ENCODE measurements around the gene THRAP3. TPM values are rescaled to one million over a fixed set of nuclear protein-coding genes. Genes with fewer than 3 reads are reported as not detected.
"Not testable (repeated sequence)": the region's sequence is repeated elsewhere in the genome, so short reads cannot be mapped to it uniquely, and the experiment has no call there.

The THRAP3 gene
- total RNA-seq, 1 donor from 2014 or later = 147 TPM

DNA sequence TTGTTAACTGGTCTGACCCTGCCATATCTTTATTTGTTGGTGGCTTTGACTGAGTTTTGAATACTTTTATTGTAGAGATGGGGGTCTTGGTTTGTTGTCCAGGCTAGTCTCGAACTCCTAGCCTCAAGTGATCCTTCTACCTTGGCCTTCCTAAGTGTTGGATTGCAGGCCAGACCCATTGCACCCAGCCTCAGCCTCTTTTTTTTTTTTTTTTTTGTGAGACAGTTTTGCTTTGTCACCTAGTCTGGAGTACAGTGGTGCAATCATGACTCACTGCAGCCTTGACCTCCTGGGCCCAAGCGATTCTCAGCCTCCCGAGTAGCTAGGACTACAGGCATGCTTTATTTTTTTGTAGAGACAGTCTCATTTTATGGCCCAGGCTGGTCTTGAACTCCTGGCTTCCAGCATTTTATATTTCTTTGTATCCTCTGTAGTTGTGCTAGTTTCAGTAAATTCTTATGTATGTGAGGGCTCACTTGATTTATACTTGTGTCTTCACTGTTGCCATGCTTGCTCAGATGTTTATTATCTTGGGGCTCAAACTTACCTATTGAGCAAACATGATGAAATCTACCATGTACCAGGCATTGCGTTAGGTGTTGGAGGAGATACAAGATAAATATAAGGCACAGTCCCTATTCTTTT is 24.1 kb downstream of the THRAP3 start:
- intact Hi-C loops (cut with micrococcal nuclease) = no loop called here

DNA sequence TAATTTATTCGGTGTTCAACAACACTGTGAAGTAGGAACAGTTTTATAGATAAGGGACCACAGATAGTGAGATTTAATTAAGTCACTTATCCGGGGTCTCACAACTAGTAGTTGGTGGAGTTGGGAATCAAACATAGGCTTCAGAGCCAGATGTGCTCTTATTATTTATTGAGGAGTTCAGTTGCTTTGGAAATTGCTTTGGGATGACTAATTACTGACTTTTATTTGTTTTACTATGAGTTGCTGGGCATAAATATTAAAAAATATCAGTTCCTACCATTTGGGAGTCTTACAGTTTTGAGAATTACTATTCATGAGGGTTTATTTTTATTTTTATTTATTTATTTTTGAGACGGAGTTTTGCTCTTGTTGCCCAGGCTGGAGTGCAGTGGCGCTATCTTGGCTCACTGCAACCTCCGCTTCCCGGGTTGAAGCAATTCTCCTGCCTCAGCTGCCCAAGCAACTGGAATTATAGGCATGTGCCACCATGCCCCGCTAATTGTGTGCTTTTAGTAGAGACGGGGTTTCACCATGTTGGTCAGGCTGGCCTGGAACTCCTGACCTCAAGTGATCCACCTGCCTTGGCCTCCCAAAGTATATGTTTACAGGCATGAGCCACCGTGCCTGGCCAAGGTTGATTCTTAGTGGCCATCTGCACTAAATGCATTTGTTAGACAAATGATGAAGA is 27.7 kb downstream of the THRAP3 start:
- intact Hi-C loops (cut with micrococcal nuclease) = no loop called here

DNA sequence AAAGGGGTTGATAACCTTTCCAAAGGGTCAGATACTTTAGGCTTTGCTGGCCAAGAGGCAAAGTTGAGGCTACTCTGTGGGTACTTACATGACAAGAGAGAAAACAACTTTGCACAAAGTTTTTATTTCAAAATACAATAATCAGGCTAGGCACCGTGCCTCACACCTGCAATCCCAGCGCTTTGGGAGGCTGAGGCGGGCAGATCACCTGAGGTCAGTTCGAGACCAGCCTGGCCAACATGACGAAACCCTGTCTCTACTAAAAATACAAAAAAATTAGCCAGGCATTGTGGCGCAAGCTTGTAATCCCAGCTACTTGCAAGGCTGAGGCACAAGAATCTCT is 28.2 kb downstream of the THRAP3 start:
- intact Hi-C loops (cut with micrococcal nuclease) = not testable (repeated sequence)

DNA sequence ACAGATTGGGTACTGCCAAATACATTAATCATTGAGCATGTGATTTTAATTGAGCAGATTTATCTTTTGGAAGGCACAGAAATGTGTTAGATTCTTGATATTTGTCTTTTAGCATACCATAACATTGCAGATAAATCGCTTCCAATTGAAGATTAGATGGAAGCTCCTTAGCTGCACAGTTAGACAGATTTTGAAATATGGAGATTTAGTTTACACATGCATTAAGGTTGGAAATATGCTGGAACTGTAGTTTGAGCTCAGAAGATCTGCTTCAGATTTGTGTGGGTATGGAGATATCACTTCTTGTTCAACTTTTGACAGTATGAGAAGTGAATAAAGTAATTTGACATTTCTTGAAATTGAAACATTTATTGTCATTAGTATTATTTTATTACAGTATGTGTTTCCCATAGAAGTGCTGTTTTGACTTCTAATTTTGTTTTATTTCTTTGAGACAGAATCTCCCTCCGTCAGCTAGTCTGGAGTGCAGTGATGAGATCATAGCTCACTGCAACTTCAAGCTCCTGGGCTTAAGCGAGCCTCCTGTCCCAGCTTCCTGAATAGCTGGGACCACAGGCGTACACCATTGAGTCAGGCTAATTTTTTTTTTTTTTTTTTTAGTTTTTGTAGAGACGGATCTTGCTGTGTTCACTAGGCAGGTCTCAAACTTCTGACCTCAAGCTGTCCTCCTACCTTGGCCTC is 29.1 kb downstream of the THRAP3 start:
- intact Hi-C loops (cut with micrococcal nuclease) = no loop called here

DNA sequence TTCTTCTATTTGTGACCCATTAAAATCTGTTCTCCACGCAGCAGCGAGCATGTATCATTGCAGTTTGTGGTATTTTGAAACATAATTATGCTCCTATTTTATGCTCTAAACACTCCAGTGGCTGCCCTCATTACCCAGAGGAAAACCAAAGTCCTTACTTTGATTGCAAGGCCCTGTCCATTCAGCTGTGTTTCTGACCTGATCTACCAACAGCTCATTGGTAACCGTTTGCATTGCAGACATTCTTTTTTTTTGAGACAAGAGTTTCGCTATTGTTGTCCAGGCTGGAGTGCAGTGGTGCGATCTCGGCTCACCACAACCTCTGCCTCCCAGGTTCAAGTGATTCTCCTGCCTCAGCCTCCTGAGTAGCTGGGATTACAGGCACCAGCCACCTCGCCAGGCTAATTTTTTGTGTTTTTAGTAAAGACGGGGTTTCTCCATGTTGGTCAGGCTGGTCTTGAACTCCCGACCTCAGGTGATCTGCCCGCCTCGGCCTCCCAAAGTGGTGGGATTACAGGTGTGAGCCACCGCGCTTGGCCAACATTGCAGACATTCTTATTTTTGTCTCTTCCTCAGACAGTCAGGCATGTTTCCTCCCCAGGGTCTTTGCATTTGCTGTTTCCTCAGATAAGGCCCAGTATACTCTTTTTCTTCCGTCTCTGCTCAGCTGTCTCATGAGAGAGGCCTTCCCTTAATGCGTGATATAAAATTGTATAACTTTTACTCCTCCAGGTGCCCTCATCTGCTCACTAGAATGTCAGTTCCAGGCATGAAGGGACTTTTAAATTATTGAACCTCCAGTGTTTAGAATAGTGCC is 32.5 kb downstream of the THRAP3 start:
- intact Hi-C loops (cut with micrococcal nuclease) = no loop called here

DNA sequence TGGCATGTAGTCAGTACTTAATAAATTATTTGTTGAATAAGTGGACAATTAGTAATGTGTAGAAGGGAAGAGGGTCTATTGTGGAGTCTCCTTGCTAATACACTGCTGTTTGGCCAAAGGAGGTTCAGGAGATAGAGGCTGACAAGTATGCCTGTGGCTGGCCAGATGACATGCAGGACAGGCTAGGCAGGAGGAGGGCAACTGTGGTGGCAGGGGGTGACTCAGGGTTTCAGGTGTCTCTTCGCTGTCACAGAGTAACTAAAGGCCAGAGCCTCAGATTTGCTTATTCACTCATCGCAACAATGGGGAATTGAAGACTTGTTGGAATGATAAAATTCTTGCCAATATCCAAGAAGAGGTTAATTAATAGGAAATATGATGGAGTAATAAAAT is 33.1 kb downstream of the THRAP3 start:
- intact Hi-C loops (cut with micrococcal nuclease) = no loop called here

DNA sequence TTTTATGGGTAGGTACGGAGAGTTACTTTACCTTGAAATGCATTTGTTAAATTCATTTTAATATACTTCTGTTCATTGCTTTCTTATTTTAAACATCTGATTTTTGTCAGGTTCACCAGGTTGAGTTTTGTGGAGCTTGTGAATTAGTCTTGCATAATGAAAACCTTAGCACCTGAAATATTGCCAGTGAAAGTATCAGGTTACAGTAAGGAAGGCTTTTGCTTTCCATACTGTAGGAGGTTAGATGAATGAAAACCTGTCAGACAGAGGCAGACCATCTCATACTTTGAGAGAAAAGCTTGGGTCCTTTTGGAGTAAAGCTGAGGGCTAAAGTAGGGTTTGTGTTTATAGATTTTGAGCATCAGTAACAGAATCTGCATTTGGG is 34.7 kb downstream of the THRAP3 start:
- intact Hi-C loops (cut with micrococcal nuclease) = no loop called here

DNA sequence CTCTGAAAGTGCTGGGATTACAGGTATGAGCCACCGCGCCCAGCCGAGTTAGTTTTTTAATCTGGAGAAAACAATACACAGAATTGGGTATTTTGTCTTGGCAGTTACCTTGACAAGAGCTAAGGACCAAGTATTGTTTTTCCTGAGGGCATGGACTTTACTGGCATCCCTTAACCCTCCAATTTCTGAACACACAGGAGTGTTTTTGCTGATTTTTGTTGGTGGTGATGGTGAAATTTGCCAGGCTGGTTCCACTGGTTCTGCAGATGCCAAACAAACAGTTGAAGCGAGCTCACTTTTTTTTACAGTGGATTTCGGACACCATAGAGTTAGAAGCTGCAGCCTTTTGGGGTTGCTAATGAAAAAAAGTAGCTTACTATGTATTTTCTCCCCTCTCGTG is 44.7 kb downstream of the THRAP3 start:
- intact Hi-C loops (cut with micrococcal nuclease) = no loop called here

DNA sequence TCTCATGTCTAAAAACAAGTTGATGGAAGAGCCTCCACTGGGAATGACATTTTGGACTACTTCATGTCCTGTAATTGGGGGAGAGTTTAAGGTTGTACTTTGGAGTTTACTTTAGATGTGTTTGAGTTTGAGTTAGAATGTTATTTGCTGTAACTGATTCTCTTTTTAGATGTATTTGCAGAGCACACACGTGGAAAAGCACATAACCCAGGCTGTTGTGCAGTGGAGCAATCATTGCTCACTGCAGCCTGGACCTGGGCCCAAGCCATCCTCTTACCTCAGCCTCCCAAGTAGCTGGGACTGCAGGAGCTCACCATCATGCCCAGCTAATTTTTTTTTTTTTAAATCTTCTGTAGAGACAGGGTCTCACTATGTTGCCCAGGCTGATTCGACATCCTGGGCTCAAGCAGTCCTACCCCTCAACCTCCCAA is 45.2 kb downstream of the THRAP3 start:
- intact Hi-C loops (cut with micrococcal nuclease) = no loop called here

DNA sequence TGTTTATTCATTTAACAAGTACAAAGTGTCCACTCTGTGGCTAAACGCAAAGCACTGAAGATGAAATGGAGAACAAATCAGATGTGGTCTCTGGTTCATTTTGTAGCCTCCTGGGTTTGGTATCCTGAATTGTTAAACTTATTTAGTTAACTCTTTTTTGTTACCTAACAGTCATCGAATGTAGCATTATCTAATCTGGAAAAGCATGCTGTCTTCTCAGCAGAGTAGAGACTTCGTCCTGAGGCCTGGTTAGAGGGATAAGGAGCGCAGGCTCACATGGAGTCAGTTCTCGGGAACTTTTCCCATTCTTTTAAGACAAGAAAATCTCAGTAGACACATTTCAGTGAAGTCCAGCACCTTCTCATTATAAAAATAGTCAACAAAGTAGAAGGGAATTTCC is 48.8 kb downstream of the THRAP3 start:
- intact Hi-C loops (cut with micrococcal nuclease) = no loop called here

DNA sequence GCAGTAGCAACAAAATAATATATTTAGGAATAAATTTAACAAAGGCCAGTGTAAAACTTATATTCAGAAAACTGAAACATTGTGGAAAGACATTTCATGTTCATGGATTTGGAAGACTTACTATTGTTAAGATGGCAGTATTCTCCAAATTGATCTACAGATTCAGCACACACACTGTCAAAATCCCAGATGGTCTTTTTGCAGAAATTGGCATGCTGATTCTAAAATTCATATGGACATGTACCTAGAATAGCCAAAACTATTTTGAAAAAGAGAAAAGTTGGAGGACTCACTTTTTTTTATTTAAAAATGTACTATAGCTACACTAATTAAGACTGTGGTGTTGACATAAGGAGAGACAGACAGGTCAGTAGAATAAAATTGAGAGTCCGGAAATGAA is 50.0 kb downstream of the THRAP3 start:
- intact Hi-C loops (cut with micrococcal nuclease) = no loop called here

DNA sequence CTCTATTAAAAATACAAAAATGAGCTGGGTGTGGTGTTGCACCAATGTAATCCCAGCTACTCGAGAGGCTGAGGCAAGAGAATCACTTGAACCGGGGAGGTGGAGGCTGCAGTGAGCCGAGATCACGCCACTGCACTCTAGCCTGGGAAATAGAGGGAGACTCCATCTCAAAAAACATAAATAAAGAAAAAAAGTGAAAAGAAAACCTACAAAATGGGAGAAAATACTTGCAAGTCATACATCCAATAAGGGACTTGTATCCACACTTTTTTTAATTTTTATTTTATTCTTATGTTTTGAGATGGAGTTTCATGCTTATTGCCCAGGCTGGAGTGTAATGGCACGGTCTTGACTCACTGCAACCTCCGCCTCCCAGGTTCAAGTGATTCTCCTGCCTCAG is 52.4 kb downstream of the THRAP3 start:
- intact Hi-C loops (cut with micrococcal nuclease) = no loop called here

DNA sequence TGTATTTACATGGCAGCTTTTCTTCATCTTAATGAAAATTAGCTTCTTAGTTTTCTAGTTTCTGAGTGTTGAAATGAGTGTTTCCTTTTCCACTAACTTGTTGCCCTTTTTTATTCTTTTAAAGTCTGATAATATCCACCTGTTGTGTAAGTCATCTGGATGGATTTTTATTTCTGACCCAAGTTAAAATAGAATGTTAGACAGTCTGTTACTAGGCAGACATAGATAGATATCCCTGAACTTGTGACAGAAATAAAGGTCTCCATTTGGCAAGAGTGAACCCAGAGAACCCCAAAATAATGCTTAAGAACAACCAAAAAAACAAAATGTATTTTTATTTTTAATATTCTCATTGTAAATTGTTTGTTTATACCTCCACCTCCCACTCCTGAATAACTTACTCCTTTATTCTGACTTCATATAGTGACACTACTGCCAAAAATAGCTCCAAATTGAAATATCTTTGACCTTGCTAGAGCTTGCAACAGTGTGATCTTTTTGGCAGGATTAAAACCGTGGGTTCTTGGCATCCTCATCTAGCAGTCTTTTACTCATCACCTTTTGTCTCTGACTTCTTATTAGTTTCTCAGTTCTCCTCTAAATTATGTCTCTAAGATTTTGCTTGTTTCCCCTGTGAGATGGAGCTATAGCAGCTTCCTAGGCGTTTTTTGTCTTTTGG is 55.0 kb downstream of the THRAP3 start:
- intact Hi-C loops (cut with micrococcal nuclease) = no loop called here

DNA sequence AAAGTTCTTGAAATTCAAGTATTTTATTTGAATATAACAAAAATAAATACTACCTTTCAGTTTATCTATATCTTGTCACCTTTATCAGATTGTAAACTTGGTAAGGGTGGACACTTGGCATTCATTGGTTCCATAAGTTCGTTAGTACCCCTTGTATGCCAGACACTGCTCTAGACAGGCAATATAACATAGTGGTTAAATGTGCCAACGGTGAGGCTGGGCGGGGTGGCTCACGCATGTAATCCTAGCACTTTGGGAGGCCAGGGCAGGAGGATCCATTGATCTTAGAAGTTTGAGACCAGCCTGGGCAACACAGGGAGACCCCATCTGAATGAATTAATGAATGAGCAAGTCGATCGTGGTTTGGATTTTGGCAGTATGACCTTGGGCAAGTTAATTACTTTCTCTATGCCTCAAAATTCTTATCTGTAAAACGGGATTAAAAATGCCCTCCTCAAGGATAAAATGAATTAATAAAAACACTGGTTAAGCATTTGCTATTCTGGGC is 55.6 kb downstream of the THRAP3 start:
- intact Hi-C loops (cut with micrococcal nuclease) = no loop called here

DNA sequence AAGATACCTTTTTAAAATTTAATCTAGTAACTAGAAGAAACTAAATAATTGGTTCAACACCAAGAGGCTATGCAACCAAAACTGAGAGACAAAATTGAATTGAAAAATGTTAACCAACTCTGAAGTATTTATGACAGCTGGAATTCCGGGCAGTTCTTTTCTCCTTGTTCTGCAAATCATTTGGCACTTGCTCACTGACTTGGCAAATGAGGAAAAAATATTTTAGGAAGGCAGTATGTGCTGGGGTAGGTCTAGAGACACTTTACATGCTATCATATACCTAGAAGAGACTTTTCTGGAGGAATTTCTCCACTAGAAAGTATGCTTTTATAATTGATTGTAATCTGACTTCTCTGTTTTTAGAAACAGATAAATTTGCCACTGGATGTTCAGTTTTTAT is 59.8 kb downstream of the THRAP3 start:
- intact Hi-C loops (cut with micrococcal nuclease) = no loop called here

DNA sequence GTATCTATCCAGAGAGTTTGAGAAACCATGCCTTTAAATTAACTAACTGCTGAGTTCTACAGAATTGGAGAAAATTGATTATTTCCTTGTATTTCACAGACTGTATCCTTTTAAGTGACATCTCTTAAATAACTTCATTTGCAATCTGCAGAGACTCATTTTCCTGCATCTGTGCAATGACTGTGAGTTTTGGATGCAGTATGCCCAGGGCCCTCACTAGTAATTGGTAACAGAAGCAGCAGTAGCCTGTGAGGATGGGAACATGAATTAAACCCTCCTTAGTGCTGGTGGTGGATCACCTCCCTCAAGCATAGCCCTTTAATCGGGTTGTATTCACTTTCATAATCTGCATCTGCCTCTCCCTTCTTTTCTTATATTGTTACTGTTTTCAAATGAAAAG is 60.3 kb downstream of the THRAP3 start:
- intact Hi-C loops (cut with micrococcal nuclease) = no loop called here

DNA sequence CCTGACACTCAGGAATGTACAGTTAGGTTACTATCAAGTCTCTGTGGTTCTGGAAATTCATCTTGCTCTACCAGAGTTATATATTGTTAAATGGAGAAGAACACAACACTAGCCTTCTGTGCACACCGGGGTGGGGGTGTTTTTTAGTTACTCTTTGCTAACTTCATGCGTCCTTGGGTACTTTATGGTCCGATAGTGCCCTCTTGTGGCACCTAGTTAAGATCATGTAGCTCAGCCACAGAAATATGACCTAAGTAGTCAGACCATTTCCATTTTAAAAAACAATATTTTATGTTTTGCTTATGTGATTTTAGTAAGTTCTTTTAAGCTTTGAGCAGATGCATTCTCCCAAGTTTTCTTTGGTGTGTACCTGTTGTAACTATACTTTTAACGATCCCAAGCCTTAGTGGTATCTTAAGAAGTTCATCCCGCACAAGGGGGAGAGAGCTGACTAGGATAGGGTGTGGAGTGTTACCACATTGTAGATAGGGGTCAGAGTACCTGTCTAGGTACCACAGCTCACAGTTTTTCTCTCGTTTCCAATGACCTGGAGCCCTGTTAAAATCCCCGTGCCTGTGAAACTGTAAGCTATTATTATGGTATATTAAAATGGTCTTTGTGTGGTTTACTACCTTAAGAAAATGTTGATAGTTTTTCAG is 61.3 kb downstream of the THRAP3 start:
- intact Hi-C loops (cut with micrococcal nuclease) = loop anchor here (1.0 kb wide), 3 partner anchors 124 to 186 kb away; partner anchors contain the start of gene TRAPPC3

DNA sequence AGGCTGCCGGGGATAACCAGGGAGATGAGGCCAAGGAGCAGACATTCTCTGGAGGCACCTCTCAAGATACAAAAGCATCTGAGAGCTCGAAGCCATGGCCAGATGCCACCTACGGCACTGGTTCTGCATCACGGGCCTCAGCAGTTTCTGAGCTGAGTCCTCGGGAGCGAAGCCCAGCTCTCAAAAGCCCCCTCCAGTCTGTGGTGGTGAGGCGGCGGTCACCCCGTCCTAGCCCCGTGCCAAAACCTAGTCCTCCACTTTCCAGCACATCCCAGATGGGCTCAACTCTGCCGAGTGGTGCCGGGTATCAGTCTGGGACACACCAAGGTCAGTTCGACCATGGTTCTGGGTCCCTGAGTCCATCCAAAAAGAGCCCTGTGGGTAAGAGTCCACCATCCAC is 62.6 kb downstream of the THRAP3 start:
- intact Hi-C loops (cut with micrococcal nuclease) = no loop called here

DNA sequence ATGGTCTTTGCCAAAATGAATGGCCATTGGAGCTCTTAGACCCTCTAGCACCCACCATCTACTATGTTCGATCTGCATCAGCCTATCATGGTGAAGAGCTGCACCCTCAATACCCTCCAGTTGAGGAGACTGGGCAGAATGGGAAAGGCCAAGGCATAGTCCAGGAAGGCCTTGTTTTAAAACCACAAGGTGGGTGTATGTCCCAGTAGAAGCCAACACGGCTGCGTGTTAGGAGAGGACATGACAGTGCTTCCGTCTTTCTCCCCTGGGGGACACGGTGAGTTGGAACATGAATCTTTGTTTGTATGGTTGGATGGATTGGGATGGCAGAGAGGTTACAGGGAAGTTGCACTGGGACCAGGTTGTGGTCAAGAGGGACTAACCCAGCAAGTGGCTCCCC is 63.4 kb downstream of the THRAP3 start:
- intact Hi-C loops (cut with micrococcal nuclease) = no loop called here

DNA sequence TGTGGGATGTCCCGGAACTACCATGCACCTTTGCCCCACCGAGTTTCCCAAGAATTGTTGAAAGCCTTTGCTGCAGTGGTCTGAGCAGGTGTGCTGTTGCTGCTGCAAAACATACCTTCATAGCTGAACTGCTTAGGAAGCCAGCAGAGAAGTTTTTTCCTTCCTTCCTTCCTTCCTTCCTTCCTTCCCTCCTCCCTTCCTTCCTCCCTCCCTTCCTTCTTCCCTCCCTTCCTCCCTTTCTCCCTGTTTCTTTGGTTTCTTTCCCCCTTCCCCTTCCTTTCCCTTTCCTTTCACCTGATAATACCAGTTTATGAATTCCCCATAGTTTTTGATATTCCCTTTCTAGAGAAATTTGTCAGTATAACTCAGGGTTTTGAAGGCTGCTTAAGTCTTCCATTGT is 71.1 kb downstream of the THRAP3 start:
- intact Hi-C loops (cut with micrococcal nuclease) = no loop called here

DNA sequence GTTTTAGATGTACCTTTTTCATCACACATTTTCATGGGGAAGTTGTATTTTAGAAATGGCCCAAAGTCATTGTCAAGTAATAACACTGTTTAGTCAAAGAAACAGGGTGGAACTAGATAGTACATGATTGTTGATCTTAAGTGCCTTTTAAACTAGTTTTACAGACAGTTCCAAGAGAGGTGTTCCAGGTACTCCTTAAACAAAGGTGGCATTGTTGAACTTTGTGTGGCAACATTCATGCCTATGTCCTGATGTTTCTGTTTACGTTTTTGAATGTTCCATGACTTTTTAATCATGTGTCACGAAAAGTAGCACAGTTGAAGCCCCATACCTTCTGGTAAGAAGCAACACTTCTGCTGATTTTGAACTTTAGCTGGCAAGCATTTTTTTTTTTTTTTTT is 72.8 kb downstream of the THRAP3 start:
- intact Hi-C loops (cut with micrococcal nuclease) = no loop called here
